ENCODE data around the gene PACSIN3.

PACSIN3 gene

GRCh38 chr11:47175746-47176327 lies 10.4 kb downstream of the PACSIN3 start:
- no peak for DNase-seq

DNA sequence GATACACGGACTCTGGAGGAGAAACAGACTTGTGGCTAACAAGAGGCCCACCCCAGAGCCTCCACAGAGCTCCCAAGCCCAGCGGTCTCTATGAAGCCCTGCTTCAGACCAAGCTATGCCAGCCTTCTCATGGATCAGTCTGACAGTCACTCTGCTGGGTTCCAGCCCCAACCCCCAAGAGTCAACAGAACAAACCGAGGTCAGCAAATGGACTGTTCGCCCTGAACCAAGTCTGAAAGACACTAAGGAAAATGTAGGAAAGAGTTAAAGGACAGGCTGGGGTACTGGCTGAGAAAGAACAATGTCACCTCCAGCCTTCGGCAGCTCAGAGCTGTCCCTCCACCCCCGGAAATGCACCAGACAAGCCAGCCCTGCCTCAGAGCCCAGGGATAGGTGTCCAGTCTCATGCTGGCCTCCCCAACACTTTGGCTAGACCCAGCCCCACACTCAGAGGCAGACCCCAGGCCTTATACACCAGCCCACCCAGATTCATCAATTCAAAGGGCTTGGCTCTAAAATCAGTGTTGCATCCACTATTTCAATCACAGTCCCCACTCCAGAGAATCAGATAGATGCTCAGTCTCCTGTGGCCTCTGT lies 13.4 kb downstream of the PACSIN3 start:
- no peak for DNase-seq

GRCh38 chr11:47171856-47172255 lies 14.4 kb downstream of the PACSIN3 start:
- no peak for DNase-seq

- DNase-seq = no peak
Observed at GRCh38 chr11:47171061-47171838, 15.0 kb downstream of the PACSIN3 start.

DNA sequence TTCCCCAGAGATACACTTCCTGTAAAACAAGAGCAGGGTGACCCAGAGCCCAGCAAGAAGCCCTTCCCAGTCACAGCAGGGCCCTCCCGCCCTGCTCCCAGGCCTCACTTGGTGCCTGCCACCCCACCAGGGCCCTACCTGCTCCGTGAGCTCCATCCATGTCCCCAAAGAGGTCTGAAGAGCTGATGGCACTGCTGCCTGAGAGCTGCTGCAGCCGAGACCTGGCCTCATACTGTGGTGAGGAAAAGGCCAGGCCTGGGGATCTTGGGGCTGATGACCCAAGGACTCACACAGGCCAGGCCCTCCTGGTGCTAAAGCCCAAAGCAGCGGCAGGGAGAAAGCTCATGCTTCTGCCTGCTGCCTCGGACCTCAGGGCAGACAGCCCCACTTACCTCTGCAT lies 19.9 kb downstream of the PACSIN3 start:
- no peak for DNase-seq

- no peak for DNase-seq
Observed at GRCh38 chr11:47165253-47165840, 20.9 kb downstream of the PACSIN3 start.

GRCh38 chr11:47164321-47164720 lies 21.9 kb downstream of the PACSIN3 start:
- no peak for DNase-seq

DNA sequence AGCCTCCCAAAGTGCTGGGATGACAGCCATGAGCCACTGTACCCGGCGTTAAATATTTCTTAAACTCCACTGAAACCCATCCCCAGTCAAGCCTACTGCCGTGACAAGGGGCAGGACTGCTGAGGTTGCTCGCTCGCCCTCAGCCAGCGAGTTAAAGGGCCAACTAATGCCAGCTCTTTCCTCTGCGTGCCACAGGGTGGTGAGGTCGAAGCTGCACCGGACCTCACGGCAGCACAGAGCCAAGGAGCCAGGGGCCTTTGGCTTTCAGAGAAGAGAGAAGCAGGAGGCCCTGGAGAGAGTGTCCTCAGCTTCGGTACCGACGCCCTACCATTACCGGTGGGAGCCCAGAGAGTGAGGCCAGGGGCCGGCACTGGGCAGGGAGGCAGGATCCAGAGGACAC lies 22.3 kb downstream of the PACSIN3 start:
- no peak for DNase-seq

- no peak for DNase-seq
Observed at GRCh38 chr11:47163193-47163592, 23.0 kb downstream of the PACSIN3 start.

DNA sequence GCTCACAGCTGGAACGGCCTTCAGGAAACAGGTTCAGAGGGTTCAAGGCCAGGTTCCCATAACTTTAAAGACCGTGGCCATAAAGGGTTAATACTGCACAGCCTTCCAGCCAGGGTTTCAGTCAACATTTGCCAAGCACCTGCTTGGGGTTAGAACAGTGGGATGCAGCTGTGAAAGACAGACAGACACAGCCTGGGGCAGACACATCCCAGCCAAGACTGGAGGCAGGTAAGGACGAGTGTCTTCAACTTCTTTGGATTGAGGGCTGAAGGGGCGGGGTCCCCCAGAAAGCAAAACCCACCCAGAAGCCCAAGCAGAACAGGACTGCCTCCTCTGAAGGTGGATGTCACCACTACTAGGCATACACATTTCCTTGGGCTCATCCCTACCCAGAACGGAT lies 23.8 kb downstream of the PACSIN3 start:
- no peak for DNase-seq

DNA sequence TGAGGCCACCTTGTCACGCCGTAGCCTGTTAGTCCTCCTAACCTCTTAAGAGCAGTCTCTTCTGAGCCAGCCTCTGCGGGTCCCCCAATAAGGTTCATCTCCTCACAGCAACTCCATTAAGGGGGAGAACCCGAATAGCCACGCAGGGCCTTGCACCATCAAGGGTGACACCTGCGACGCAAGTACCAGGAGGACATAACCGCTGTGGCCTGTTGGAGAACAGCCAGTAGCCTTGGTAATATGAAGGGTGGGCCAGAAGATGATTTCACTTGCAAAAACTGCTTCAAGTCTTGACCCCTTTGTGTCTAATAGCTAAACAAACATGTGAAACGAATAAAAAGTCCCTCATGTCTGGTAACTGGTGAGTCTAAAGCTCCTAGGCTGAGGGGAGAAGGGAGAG lies 24.3 kb downstream of the PACSIN3 start:
- DNase-seq = no peak

DNA sequence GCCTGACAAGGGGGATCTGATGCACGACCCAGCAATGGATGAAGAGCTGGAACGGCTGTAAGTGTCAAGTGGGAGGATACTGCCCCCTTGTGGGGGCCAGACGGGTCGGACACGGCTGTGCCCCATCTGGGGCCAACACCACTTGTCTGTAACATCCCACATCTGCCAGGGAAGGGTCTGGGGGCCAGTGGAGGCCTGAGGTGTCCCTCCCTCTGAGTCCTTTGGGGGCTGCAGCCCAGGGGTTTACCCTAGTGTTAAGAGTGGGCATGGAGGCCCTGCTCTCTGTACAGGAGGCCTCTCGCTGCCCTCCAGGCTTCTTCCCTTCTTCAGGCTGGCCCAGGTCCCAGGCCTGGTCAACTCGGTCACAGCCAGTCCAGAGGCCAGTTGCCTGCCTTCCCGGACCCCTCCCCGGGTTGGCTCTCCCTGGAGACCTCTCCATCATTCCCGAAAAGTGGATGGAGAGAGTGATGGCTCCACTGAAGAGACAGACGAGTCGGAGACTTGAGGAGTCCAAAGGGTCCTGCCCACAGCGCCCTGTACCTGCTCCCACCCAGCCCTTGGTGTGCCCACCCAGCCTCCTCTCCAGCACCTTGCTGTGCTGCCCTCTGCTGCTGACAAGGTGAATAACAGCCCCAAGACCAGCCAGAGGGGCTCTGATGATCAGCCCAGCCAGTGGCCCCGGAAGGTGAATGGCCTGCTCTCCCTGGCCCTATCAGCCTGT lies 24.9 kb downstream of the PACSIN3 start:
- DNase-seq = peak; percentile 17

DNA sequence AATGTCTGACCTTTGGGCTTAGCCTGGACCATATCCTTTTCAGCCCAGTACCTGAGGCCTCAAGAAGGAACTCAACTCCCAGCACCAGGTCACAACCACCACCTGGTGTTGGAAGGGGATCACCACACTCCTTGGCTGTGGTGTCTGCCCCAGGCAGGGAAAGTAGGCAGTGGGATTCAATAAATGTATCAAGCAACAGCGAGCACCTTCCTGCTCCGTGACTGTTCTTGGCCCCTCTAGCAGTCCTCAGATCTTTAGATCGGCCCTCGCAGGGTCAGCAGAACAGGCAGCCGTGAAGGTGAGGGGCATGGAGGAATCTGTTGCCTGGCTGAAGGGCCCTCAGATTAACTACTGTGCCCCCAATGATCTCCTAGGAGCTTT lies 25.5 kb downstream of the PACSIN3 start:
- DNase-seq = no peak

GRCh38 chr11:47158242-47158641 lies 28.0 kb downstream of the PACSIN3 start:
- no peak for DNase-seq

GRCh38 chr11:47157805-47158204 lies 28.4 kb downstream of the PACSIN3 start:
- DNase-seq = no peak

DNA sequence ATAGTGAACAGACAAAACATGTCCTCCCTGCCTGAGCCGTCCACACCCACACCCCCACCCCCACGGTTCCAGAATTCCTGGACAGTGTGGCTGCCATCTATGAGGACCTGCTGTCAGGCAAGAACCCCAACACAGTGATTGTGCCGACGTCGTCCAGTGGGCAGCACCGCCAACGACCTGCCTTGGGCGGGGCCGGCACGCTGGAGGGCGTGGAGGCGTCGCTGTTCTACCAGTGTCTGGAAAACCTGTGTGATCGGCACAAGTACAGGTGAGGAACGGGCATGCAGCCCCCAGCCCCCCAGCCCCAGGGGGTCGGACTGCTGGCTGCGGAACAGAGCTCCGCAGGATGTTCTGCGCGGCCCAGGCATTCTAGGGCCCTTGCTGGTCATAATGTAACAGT lies 29.3 kb downstream of the PACSIN3 start:
- DNase-seq = no peak

DNA sequence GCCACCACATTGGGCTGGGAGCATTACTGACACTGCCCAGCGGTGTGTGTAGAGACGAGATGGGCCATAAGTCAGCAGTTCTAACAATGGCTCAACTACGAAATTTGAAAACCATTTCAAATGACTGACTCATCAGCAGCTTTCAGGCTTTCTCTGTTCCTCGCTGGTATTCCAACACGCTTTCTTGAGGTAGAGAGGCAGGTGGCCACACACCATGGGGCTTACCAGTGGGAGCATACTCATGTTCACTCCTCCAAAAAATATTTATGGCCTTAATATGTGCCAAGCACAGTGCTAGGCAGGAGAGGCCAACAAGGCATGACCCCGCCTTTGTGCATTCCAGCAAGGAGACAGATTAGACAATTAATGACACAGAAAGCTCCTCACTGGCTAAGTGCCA lies 29.9 kb downstream of the PACSIN3 start:
- DNase-seq = no peak

DNA sequence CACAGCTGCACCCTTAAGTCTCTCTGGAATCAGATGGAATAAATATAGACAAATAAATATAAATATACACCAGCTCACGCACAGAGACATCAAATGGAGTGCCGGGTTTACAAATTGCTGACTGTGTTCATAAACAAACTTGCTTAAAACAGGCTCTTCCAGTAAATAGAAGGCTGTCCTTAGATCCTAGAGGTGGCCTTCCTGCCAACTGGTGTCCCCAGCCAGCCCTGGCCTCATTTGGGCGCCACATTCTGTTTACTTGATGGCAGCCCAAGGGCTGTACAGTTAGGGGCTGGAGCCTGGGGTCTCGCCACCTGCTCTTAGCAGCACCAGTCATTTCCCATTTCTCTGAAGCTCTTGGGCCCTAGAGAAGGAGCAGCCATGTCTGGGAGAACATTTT lies 30.4 kb downstream of the PACSIN3 start:
- no peak for DNase-seq

GRCh38 chr11:47154616-47155570 lies 31.3 kb downstream of the PACSIN3 start:
- no peak for DNase-seq

DNA sequence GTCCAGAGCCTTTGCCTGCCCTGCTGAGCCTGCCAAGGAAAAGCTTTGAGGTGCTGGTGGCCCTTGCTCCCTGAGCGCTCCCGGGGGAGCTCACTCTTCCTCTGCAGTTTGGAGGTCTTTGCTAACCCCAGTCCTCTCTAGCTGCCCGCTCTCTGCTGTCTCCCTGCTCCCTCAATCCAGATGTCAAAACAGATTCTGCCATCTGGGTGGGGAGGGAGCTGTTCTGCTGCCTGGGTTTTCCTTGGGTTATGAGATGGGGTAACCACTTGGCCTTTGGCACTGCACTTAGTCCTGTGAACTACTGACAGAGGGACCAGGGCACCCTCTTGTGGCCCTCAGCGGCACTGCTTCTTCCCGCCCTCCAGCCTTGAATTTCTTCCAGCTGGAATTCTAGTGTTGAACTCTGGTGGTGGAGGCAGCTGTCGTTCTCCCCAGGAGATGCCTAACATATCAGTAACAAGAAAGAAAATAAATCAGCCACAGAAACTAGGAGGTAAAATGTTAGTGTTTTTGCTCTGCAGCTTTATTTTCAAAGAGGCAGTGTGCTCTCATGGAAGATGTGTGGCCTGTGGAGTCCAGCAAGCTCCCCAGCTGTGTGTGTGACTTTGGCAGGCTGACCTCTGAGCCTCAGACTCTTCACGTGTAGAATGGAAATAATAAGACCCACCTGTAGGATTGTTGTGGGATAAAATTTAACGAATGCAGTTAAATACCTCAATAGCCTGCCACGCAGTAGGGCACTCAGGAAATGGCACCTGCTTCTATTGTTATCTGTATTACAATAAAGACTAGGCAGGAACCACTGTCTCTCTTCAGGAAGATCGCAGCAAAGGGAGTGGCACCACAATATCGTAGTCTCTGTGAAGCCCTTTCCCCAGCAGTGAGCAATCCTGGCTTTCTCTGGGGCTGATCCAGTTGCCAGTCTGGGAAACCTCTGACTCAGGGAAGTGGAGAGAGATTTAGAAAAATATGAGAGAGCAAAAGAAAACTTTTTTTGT lies 33.0 kb downstream of the PACSIN3 start:
- DNase-seq = peak; percentile 77

Measured in NCI-H1694 treated with DMSO at 0.1 percent for 48 hours (cell line).